Measurements from ENCODE around the gene MSN.
"Not testable (repeated sequence)": the region's sequence is repeated elsewhere in the genome, so short reads cannot be mapped to it uniquely, and the experiment has no call there.

Gene MSN

DNA sequence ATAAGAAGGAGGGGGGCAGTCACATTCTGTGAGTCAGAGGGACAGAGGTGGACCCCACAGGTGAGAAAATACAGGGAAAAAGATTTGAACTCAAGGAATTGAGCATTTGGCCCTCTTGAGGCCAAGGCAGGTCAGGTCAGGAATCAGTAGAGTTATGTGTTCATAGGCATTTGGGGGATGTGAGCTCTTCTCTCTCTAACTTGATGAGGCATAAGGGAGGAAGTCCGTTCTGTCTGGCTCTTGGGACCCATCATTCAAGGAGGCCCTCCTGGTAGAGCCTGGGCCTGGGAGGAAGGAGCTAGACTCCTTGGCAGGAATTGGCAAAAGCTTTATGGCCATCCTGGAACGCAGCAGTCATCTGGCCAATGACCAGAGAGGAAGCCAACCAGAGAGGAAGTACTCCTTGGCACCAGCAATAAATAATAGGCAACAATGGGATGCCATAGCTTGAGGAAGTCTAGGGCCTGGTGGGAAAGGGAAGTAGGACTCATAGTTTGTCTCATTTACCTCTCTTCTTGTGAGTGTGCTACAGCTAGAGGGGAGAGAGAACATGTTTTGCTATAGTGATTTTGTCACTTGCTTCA lies 53.0 kb downstream of the MSN start:
- DNase-seq (ENCODE audit: low read depth), result no peak

DNA sequence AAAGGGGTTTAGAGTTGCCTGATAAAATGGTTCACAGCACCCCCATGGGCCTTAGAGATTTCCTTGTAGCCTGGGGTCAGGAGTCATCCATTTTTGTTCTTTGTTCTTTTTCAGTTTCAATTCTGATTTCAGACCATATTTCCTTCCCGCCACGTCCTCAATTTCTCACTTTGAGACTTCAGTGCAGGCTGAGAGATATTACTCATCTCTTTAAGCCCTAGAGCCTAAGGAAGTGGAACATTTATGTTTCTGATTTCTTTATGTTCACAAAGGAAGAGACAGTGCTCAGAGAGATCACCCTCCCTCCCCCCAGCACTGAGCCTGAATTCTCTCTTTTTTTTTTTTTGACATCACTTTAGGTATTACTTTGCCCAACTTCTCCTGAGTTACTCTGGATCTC lies 56.3 kb downstream of the MSN start:
- no peak for DNase-seq (ENCODE audit: low read depth)

GRCh38 chrX:65726715-65727114 lies 59.3 kb downstream of the MSN start:
- DNase-seq (ENCODE audit: low read depth), result no peak

GRCh38 chrX:65731684-65732289 lies 64.3 kb downstream of the MSN start:
- no peak for DNase-seq (ENCODE audit: low read depth)

GRCh38 chrX:65740909-65741308 lies 73.5 kb downstream of the MSN start:
- DNase-seq (ENCODE audit: low read depth), result no peak

GRCh38 chrX:65741823-65742222 lies 74.4 kb downstream of the MSN start:
- no peak for DNase-seq (ENCODE audit: low read depth)

- DNase-seq (ENCODE audit: low read depth), result peak; percentile 23
Observed at GRCh38 chrX:65744965-65745364, 77.5 kb downstream of the MSN start.

GRCh38 chrX:65745427-65745826 lies 78.0 kb downstream of the MSN start:
- DNase-seq (ENCODE audit: low read depth), result no peak

DNA sequence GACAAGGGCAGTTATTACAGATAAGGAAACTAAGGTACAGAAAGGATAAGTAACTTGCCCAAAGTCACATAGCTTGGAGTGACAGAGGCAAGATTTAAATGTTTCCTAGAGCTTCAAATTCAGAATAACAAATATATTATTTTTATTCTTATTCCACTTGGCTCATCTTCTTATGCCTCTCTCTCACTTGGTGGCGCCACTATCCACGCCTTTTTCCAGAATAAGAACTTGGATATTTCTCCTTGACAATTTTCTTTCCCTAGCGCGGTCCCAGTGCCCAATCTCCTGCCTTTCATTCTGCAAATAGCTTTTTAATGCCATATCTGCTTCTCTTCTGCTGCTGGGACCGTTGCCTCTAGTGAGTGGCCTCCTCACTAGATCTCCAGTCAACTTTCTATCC lies 78.5 kb downstream of the MSN start:
- no peak for DNase-seq (ENCODE audit: low read depth)

GRCh38 chrX:65750674-65751469 lies 83.4 kb downstream of the MSN start:
- no peak for DNase-seq (ENCODE audit: low read depth)

GRCh38 chrX:65751519-65751918 lies 84.1 kb downstream of the MSN start:
- DNase-seq (ENCODE audit: low read depth), result no peak

- no peak for DNase-seq (ENCODE audit: low read depth)
Observed at GRCh38 chrX:65752294-65752693, 84.8 kb downstream of the MSN start.

DNA sequence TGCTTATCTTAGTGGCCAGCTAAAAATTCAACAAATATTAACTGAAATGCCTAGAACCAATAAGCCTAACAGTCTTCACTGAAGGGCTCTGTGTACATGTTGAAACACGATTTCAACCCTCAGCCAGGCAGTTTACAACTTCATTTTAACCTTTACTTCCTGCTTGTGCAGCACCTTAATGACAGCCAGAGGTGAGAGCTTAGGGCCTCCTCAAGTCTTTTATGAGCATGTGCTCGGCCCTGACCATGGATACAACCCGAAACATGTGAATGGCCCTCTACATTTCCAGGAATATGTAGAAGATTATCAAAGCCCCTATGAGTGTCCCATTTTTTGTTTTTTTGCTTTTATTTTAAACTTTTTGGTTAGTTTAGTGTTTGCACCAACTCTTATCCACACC lies 88.3 kb downstream of the MSN start:
- DNase-seq (ENCODE audit: low read depth), result no peak

DNA sequence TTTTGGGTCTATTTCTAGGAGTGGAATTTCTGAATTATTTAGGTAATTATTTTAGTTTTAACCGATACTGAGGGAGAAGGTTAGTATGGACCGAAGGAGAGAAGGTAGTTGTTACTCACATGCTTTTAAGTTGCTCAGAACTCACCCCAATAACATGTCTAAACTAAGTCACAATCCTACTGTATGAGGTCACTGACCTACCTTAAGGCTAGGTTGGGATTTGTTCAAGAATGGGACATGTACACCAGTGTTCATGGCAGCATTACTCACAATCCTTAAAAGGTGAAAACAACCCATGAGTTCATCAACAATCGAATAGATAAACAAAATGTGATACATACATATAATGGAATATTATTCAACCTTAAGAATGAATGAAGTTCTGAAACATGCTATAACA lies 90.5 kb downstream of the MSN start:
- no peak for DNase-seq (ENCODE audit: low read depth)

- no peak for DNase-seq (ENCODE audit: low read depth)
Observed at GRCh38 chrX:65758505-65758904, 91.1 kb downstream of the MSN start.

DNA sequence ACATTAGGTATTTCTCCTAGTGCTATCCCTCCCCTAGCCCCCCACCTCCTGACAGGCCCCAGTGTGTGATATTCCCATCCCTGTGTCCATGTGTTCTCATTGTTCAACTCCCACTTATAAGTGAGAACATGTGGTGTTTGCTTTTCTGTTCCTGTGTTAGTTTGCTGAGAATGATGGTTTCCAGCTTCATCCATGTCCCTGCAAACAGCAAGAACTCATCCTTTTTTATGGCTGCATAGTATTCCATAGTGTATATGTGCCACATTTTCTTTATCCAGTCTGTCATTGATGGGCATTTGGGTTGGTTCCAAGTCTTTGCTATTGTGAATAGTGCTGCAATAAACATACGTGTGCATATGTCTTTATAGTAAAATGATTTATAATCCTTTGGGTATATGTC lies 92.1 kb downstream of the MSN start:
- not testable (repeated sequence) for DNase-seq (ENCODE audit: low read depth)

- DNase-seq (ENCODE audit: low read depth), result no peak
Observed at GRCh38 chrX:65769564-65770292, 102.3 kb downstream of the MSN start.

- no peak for DNase-seq (ENCODE audit: low read depth)
Observed at GRCh38 chrX:65772842-65773241, 105.4 kb downstream of the MSN start.

DNA sequence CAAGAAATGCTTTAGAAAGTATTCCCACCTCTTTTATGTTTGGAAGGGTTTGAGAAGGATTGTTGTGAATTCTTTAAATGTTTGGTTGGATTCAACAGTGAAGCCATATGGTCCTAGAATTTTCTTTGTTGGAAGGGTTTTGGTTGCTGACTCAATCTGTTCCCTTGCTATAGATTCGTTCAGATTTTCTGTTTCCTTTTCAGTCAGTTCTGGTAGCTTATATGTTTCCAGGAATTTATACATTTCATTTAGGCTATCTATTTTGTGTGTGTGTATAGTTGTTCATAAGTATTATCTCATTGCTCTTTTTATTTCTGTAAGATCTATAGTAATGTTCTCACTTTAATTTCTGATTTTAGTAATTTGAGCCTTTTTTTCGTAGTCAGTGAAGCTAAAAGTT lies 114.4 kb downstream of the MSN start:
- DNase-seq (ENCODE audit: low read depth), result no peak

- no peak for DNase-seq (ENCODE audit: low read depth)
Observed at GRCh38 chrX:65783746-65784145, 116.3 kb downstream of the MSN start.
